Loucy (cell line): Measurements from ENCODE around the gene LUC7L.

ENCODE experiments used
- CTCF ChIP-seq: fragments of 200-600 bp; sonication (generic); conservative IDR thresholded peaks from 2 replicates; pipeline ENCODE4 v1.5.1; 2014; ENCODE audit warnings: mild to moderate bottlenecking, antibody characterized with exemption, low read length
- EZH2phosphoT487 ChIP-seq: fragments of 200-600 bp; IDR thresholded peaks from 2 replicates; pipeline ENCODE4 v1.6.1; 2018; ENCODE audit warnings: antibody characterized with exemption, mild to moderate bottlenecking, moderate library complexity, borderline replicate concordance

DNA sequence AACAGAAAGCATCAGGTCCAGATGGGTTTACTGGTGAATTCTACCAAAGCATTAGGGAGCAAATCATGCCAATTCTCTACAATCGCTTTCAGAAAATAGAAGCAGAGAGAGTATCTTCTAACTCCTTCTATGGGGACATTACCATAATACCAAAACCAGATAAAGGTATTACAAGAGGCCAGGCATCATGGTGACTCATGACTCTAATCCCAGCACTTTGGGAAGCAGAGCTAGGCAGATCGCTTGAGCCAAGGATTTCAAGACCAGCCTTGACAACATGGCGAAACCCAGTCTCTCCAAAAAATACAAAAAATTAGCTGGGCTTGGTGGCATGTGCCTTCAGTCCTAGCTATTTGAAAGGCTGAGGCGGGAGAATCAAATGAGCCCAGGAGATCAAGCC is 26.0 kb downstream of the LUC7L start:
- TF ChIP-seq CTCF (no peak), EZH2phosphoT487 (no peak)
